HG03442 (cell line): ENCODE results near the gene MST1.

Experiments
- ATAC-seq: cut with Tn5 transposase; IDR thresholded peaks from one replicate; pipeline ENCODE4 v1.9.1; 2021; ENCODE audit warnings: mild to moderate bottlenecking, moderate library complexity; ENCODE audit not compliant: unreplicated experiment

The MST1 gene

GRCh38 chr3:49658711-49659110 lies 30.6 kb downstream of the MST1 start:
- no peak for ATAC-seq

DNA sequence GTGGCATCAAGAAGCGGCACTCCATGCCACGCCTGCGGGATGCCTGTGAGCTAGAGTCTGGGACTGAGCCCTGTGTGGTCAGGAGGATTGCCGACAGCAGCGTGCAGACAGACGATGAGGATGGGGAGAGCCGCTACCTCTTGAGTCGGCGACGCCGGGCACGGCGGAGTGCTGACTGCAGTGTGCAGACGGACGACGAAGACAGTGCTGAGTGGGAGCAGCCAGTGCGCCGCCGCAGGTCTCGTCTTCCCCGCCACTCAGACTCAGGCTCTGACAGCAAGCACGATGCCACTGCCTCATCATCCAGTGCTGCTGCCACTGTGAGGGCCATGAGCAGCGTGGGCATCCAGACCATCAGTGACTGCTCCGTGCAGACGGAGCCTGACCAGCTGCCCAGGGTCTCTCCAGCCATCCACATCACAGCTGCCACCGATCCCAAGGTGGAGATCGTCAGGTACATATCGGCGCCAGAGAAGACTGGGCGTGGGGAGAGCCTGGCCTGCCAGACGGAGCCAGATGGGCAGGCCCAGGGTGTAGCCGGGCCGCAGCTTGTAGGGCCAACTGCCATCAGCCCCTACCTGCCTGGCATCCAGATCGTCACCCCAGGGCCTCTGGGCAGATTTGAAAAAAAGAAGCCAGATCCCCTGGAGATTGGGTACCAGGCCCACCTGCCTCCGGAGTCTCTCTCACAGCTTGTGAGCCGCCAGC lies 31.9 kb downstream of the MST1 start:
- no peak for ATAC-seq

- no peak for ATAC-seq
Observed at GRCh38 chr3:49656541-49657112, 32.6 kb downstream of the MST1 start.

DNA sequence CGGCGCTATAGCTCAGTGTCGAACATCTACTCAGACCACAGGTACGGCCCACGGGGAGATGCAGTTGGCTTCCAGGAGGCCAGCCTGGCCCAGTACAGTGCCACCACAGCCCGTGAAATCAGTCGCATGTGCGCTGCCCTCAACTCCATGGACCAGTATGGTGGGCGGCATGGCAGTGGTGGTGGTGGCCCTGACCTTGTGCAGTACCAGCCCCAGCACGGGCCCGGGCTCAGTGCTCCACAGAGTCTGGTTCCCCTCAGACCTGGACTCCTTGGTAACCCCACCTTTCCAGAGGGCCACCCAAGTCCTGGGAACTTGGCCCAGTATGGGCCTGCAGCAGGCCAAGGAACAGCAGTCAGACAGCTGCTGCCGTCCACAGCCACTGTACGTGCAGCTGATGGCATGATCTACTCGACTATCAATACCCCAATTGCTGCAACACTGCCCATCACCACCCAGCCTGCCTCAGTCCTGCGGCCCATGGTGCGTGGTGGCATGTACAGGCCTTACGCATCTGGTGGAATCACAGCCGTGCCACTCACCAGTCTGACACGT lies 33.5 kb downstream of the MST1 start:
- ATAC-seq = no peak

GRCh38 chr3:49654955-49655556 lies 34.2 kb downstream of the MST1 start:
- no peak for ATAC-seq

DNA sequence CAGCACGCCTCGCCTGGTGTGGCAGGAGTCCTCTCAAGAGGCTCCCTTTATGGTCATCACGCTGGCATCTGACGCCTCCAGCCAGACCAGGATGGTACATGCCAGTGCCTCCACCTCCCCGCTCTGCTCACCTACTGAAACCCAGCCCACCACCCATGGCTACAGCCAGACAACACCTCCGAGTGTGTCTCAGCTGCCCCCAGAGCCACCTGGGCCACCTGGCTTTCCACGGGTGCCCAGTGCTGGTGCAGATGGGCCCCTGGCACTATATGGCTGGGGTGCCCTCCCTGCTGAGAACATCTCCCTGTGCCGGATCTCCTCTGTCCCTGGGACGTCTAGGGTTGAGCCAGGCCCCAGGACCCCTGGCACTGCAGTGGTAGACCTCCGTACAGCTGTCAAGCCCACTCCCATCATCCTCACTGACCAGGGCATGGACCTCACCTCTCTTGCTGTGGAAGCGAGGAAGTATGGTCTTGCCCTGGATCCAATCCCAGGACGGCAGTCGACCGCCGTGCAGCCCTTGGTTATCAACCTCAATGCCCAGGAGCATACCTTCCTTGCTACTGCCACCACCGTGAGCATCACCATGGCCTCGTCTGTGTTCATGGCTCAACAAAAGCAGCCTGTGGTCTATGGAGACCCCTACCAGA lies 35.0 kb downstream of the MST1 start:
- no peak for ATAC-seq

DNA sequence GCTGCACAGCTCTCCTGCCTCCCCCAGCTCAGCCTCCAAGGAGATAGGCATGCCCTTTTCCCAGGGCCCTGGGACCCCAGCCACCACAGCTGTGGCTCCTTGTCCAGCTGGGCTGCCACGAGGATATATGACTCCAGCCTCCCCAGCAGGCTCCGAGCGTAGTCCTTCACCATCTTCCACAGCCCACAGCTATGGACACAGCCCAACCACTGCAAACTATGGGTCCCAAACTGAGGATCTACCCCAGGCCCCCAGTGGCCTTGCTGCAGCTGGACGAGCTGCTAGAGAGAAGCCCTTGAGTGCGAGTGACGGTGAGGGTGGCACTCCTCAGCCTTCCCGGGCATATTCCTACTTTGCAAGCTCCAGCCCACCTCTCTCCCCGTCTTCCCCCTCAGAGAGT lies 35.7 kb downstream of the MST1 start:
- ATAC-seq = no peak

DNA sequence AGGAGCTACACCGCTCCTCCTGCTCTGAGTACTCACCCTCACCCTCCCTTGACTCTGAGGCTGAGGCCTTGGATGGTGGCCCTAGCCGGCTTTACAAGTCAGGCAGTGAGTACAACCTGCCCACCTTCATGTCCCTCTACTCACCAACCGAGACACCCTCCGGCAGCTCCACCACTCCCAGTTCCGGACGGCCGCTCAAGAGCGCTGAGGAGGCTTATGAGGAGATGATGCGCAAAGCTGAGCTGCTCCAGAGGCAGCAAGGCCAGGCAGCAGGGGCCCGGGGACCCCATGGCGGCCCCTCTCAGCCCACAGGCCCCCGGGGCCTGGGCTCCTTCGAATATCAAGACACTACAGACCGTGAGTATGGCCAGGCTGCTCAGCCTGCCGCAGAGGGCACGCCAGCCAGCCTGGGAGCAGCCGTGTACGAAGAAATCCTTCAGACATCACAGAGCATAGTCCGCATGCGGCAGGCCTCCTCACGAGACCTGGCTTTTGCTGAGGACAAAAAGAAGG lies 36.3 kb downstream of the MST1 start:
- ATAC-seq = no peak

GRCh38 chr3:49652218-49652902 lies 36.9 kb downstream of the MST1 start:
- ATAC-seq = no peak

DNA sequence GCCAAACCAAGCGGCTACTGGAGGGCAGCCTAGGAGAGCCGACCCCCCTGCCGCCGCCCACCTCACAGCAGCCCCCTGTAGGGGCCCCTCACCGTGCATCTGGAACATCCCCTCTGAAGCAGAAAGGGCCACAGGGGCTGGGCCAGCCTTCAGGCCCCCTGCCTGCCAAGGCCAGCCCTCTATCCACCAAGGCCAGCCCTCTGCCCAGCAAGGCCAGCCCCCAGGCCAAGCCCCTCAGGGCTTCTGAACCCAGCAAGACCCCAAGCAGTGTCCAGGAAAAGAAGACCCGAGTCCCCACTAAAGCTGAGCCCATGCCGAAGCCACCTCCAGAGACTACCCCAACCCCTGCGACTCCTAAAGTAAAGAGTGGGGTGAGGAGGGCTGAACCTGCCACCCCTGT lies 38.6 kb downstream of the MST1 start:
- ATAC-seq = no peak

DNA sequence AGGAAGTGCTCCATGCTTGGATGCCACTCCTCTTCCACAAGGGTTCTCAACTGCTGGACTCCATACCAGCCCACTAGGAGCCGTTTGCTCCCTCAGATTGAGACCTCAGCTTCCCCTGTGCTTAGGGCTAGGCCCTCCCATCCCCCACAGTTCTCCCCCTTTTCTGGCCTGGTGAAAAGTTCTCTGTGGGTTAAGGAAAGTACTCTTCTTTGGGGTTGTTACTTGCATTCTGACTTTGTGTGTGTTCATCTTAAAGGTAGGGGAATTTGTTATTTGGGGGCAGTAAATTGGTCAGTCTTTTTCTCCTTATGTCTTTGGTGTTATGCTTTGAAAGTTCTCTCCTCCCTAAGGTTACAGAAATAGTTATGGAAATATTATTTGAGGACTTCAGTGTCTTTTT lies 39.1 kb downstream of the MST1 start:
- no peak for ATAC-seq

DNA sequence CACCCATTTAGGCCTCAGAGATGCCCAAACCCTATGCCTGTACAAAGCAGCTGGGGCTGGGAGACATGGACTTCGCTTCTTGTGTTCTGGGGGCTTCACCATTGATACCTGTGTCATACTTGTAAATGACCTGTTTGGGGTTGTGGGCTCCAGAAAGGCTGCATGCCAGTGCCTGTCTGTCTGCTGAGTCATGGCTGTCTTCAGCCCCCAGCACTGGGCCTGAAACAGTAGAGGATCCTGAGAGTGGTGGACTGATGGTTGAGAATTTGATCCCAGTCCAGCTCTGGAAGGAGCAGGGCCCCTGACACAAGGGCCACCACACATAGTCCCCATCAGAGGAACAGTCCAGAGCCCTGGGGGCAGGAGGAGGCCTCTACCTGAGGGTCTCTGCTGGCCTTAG lies 39.7 kb downstream of the MST1 start:
- no peak for ATAC-seq

DNA sequence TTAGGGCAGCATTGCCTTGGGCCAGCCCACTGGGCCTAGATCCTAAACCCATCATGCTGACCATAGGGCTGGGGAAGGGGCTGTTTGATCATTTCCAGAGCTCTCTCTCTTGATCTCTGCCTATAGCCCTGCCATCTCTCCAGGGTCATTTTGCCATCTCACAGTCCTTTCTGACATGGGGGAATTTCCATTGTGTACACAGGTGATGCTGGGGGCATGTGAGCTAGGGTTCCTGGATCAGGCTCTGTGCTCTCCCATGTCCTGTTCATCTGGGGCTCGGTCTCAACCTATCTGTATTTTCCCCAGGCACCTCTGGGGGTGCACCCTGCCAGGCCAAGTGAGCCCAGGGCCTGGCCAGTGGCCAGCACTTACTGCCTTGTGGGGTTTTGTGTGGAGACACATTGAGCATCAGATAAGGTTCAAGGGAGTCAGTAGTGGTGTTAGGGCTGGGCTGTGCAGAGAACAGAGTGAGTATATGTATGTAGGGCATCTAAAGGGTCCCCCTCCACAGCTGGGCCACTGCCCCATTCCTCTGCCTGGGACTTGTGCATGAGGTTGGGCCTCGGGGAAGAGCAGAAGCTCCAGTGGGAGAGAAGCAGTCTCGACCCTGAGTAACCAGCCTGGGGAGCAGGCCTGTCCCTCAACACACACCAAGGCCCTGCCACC lies 40.8 kb downstream of the MST1 start:
- ATAC-seq = no peak

- ATAC-seq = no peak
Observed at GRCh38 chr3:49647741-49648140, 41.5 kb downstream of the MST1 start.

DNA sequence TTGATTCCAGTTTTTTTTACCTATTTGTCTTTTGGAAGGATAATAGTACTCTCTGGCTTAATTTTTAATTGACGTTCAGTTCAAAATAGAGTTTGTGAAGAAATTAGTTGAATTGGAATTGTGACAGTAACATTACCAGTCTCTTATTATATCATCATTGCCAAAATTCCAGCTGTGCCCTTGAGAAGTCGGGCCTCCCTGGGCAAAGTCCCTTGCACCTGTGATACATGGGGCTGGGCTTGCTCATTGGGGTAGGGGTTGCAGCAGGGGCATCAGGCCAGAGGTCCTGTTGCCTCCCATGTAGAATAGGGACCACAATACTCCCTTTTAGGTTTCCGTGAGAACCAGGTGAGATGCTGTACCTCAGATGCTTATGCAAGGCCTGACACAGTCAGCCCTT lies 43.0 kb downstream of the MST1 start:
- no peak for ATAC-seq

DNA sequence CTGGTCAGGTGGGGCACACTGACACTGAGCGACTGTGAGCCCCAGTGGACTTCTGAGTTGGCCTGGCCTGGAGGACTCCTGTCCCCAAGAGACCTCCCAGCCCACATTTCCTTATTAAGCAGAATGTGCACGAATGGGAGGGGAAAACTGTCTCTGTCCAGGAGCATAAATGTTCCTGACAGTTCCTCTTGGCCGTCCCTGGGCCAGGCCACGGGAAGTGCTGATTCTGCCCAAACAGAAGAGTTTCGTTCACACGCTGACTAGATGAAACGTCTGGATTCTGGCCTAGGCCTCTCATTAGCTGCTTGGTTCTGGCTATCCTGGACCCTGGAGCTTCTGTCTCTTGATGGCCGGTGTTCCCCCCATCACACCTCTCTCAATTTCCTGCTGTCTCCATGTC lies 44.6 kb downstream of the MST1 start:
- ATAC-seq = no peak

DNA sequence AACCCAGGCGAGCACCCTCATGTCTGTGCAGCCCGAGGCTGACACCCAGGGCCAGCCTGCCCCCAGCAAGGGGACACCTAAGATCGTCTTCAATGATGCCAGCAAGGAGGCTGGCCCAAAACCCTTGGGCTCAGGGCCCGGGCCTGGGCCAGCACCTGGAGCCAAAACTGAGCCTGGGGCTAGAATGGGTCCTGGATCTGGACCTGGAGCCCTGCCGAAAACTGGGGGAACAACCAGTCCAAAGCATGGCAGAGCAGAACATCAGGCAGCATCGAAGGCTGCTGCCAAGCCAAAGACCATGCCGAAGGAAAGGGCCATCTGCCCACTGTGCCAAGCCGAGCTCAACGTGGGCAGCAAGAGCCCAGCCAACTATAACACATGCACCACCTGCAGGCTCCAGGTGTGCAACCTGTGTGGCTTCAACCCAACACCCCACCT lies 46.5 kb downstream of the MST1 start:
- no peak for ATAC-seq

DNA sequence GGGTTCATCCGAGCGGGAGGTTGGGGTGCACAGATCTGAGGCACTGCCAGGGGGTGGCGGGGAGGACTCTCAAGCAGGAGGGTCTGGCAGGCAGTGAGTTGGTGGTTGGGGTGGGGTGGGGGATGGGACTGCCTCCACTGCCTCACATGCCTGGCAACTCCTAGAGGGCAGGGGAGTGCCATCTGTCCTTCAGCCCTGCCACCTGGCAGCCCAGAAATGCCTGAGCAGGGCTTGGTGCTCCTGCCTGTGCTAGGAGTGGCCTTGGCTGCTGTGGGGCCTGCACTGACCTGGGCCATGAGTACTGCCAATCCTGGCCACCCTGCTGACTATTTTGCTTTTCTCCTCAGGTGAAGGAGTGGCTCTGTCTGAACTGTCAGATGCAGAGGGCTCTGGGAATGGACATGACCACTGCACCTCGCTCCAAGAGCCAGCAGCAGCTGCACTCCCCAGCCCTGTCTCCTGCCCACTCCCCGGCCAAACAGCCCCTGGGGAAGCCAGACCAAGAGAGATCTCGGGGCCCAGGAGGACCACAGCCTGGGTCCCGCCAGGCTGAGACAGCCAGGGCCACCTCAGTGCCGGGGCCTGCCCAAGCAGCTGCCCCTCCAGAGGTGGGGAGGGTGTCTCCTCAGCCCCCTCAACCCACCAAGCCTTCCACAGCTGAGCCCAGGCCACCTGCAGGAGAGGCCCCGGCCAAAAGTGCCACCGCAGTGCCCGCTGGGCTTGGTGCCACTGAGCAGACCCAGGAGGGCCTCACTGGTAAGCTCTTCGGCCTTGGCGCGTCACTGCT lies 47.2 kb downstream of the MST1 start:
- ATAC-seq = no peak

DNA sequence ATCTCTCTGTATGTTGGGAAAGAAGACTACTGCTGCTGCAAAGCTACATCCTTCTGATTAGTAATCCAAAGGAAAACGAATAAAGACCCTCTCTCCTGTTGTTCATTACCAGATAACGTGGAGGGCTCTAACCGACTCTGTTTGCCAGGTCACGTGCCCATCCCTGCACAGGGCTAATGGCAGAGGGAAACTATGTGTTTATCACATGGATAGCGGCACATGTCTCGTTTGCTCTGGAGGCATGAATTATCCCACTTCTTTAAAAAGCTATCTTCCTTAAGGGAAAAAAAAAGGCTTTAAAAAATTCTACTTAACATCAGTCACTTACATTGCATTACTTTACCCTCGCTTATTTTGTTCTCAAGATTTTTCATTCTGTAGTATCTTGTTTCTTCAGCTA lies 48.0 kb downstream of the MST1 start:
- no peak for ATAC-seq

- ATAC-seq = no peak
Observed at GRCh38 chr3:49639551-49639950, 49.7 kb downstream of the MST1 start.
